ENCODE measurements around the gene CLEC2B.

- TF ChIP-seq RAD21 (IDR thresholded peaks at IDR 0.05): no peak
- no peak for TF ChIP-seq CTCF (IDR thresholded peaks at IDR 0.05; ENCODE audit: low read depth, low read length, missing input control)
- TF ChIP-seq TAF1 (conservative IDR thresholded peaks at IDR 0.05): no peak
- TF ChIP-seq JUND (IDR thresholded peaks at IDR 0.05): no peak
Observed at GRCh38 chr12:9806714-9807113, 62.4 kb downstream of the CLEC2B start.
